Breast epithelium (tissue), 3 donors: Measurements from ENCODE around the gene TRPV6.

Experiments used
- POLR2A ChIP-seq: fragments of 450-650 bp; IDR thresholded peaks from one replicate; pipeline ENCODE4 v1.6.1; 2016; ENCODE audit warnings: antibody characterized with exemption, mild to moderate bottlenecking, moderate library complexity
- POLR2AphosphoS5 ChIP-seq, 3 donors: sonication (generic); formaldehyde crosslinking; IDR thresholded peaks; one replicate each; pipeline ENCODE4 v1.6.1; 2017; ENCODE audit warnings: antibody characterized with exemption in 3 of 3
- TF ChIP-seq, protein P1 (sequence below), 3 donors: fragments of 450-650 bp; IDR thresholded peaks; one replicate each; pipeline ENCODE4 v1.5.1; 2016 to 2017; ENCODE audit warnings: antibody characterized with exemption in 3 of 3, mild to moderate bottlenecking in 3 of 3, moderate library complexity in 3 of 3

DNA sequence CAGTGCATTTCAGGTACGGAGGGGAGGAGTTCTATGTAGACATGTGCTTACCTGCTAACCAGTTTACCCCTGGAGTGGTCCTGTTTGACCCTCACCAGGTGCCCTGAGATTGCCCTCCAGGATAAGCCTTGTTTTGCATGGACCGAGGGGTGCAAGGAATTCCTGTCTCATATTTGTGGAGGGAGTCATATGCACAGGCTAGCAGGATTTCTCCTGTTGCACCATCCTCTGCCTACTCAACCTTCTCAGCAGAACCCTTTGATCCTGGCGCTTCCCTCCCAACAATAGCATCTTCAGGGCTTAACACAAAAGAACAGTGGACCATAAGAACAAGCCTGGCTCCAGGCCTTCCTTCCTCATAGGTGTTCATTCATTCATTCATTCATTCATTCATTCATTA lies 7.2 kb downstream of the TRPV6 start:
- TF ChIP-seq, protein P1, sequence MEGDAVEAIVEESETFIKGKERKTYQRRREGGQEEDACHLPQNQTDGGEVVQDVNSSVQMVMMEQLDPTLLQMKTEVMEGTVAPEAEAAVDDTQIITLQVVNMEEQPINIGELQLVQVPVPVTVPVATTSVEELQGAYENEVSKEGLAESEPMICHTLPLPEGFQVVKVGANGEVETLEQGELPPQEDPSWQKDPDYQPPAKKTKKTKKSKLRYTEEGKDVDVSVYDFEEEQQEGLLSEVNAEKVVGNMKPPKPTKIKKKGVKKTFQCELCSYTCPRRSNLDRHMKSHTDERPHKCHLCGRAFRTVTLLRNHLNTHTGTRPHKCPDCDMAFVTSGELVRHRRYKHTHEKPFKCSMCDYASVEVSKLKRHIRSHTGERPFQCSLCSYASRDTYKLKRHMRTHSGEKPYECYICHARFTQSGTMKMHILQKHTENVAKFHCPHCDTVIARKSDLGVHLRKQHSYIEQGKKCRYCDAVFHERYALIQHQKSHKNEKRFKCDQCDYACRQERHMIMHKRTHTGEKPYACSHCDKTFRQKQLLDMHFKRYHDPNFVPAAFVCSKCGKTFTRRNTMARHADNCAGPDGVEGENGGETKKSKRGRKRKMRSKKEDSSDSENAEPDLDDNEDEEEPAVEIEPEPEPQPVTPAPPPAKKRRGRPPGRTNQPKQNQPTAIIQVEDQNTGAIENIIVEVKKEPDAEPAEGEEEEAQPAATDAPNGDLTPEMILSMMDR (IDR thresholded peaks at IDR 0.05) = no peak
- TF ChIP-seq POLR2A (no peak), POLR2AphosphoS5 (IDR thresholded peaks at IDR 0.05) (no peak)
